OCI-LY1 (cell line): ENCODE results near the gene WDFY4.

Experiments
- EZH2 ChIP-seq: fragments of 200-600 bp; sonication (generic), shearing (Covaris generic); IDR thresholded peaks from 2 replicates; pipeline ENCODE4 v1.8.0; 2017; ENCODE audit warnings: borderline replicate concordance, mixed run types, mild to moderate bottlenecking, antibody characterized with exemption, low read length, moderate library complexity, mixed read lengths
- TF ChIP-seq, protein P1 (sequence below): fragments of 200-600 bp; sonication (generic), shearing (Covaris generic); IDR thresholded peaks from 2 replicates; pipeline ENCODE4 v1.5.1; 2017; ENCODE audit warnings: mild to moderate bottlenecking, antibody characterized with exemption, low read length, moderate library complexity, mixed read lengths

- TF ChIP-seq EZH2, result no peak
- TF ChIP-seq, protein P1, sequence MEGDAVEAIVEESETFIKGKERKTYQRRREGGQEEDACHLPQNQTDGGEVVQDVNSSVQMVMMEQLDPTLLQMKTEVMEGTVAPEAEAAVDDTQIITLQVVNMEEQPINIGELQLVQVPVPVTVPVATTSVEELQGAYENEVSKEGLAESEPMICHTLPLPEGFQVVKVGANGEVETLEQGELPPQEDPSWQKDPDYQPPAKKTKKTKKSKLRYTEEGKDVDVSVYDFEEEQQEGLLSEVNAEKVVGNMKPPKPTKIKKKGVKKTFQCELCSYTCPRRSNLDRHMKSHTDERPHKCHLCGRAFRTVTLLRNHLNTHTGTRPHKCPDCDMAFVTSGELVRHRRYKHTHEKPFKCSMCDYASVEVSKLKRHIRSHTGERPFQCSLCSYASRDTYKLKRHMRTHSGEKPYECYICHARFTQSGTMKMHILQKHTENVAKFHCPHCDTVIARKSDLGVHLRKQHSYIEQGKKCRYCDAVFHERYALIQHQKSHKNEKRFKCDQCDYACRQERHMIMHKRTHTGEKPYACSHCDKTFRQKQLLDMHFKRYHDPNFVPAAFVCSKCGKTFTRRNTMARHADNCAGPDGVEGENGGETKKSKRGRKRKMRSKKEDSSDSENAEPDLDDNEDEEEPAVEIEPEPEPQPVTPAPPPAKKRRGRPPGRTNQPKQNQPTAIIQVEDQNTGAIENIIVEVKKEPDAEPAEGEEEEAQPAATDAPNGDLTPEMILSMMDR, result peak; percentile 91
These were observed 28.3 kb upstream of the WDFY4 start for GRCh38 chr10:48656241-48656913.
